B cell (primary cell): Measurements from ENCODE around the gene ALKBH5. TPM values are rescaled to one million over a fixed set of nuclear protein-coding genes. Genes with fewer than 3 reads are reported as not detected.

ENCODE experiments used
- ATAC-seq: fragments of 200-7000 bp; cut with Tn5 transposase; one replicate; pipeline ENCODE4 v1.10.0; 2021; ENCODE audit warnings: low read depth, mild to moderate bottlenecking, moderate number of reproducible peaks, moderate library complexity
- CTCF ChIA-PET: fragments of 350-600 bp; sonication (Branson Sonifier 250); formaldehyde crosslinking; loops from one replicate; lab custom pipeline; 2021; ENCODE audit warnings: antibody characterized with exemption, inconsistent platforms; lab: Charles Lee
- POLR2A ChIA-PET: fragments of 350-600 bp; sonication (Branson Sonifier 250); formaldehyde crosslinking; loops from one replicate; lab custom pipeline; 2021; ENCODE audit warnings: antibody characterized with exemption; lab: Charles Lee
- DNase-seq: peaks from one replicate; pipeline ENCODE4 v3.0.0; 2013
- H2AFZ ChIP-seq: 2 replicates; pipeline ENCODE4 v1.6.1; 2012; ENCODE audit warnings: mild to moderate bottlenecking, low read depth, low read length; ENCODE audit not compliant: insufficient read depth, poor library complexity, severe bottlenecking
- H3K27ac ChIP-seq, 2 donors: 1 replicate in 1 of 2; 2 replicates in 1 of 2; pipeline ENCODE4 v1.5.1; 2012 to 2013; ENCODE audit warnings: low read length in 2 of 2, mild to moderate bottlenecking in 2 of 2, moderate library complexity in 1 of 2
- H3K27me3 ChIP-seq, 4 experiments: fragments of 200-600 bp in 1 of 4; sonication (generic) in 1 of 4; replicated peaks in 1 of 4; 1 replicate in 2 of 4; 2 replicates in 2 of 4; pipeline versions ENCODE4 v1.6.1 to v1.7.0; 2013 to 2016; ENCODE audit warnings: low read length in 3 of 4, mild to moderate bottlenecking in 2 of 4, mixed read lengths in 1 of 4, moderate library complexity in 1 of 4; ENCODE audit not compliant: insufficient read depth in 4 of 4, control insufficient read depth in 3 of 4; ENCODE audit errors: control extremely low read depth in 1 of 4
- H3K36me3 ChIP-seq, 2 experiments: replicated peaks in 1 of 2; 1 replicate in 1 of 2; 2 replicates in 1 of 2; pipeline versions ENCODE4 v1.6.1 to v1.7.1; 2013; ENCODE audit warnings: low read length in 1 of 2; ENCODE audit not compliant: insufficient read depth in 2 of 2, control insufficient read depth in 1 of 2; ENCODE audit errors: control extremely low read depth in 1 of 2, extremely low read depth in 1 of 2
- H3K4me1 ChIP-seq, 2 donors: fragments of 200-600 bp in 1 of 2; sonication (generic) in 1 of 2; 1 replicate in 1 of 2; 2 replicates in 1 of 2; pipeline versions ENCODE4 v1.5.1 to v1.6.1; 2013 to 2017; ENCODE audit warnings: low read length in 2 of 2; ENCODE audit not compliant: control insufficient read depth in 2 of 2, insufficient read depth in 2 of 2
- H3K4me2 ChIP-seq: replicated peaks from 2 replicates; pipeline ENCODE3; 2012; ENCODE audit warnings: mild to moderate bottlenecking, low read depth, low read length; ENCODE audit not compliant: poor library complexity, severe bottlenecking
- H3K4me3 ChIP-seq, 5 experiments: fragments of 200-600 bp in 1 of 5; sonication (generic) in 1 of 5; 1 replicate in 3 of 5; 2 replicates in 2 of 5; pipeline versions ENCODE4 v1.5.1 to v1.7.0; 2011 to 2016; ENCODE audit warnings: low read length in 4 of 5, mild to moderate bottlenecking in 4 of 5, low read depth in 2 of 5, control low read depth in 1 of 5, moderate library complexity in 1 of 5; ENCODE audit not compliant: insufficient read depth in 1 of 5; ENCODE audit errors: control extremely low read depth in 1 of 5, extremely low read depth in 1 of 5
- H3K79me2 ChIP-seq: fragments of 200-600 bp; sonication (generic); one replicate; pipeline ENCODE4 v1.6.0; 2016; ENCODE audit warnings: low read length; ENCODE audit not compliant: control insufficient read depth, insufficient read depth
- H3K9ac ChIP-seq: fragments of 200-600 bp; sonication (generic); 2 replicates; pipeline ENCODE4 v1.6.1; 2017; ENCODE audit warnings: mild to moderate bottlenecking, low read length, moderate library complexity
- H3K9me3 ChIP-seq, 3 donors: one replicate each; pipeline versions ENCODE4 v1.6.1 to v1.7.1; 2013; ENCODE audit warnings: low read length in 2 of 3; ENCODE audit not compliant: control insufficient read depth in 2 of 3, insufficient read depth in 1 of 3; ENCODE audit errors: control extremely low read depth in 1 of 3
- H4K20me1 ChIP-seq: 2 replicates; pipeline ENCODE4 v1.6.0; 2012; ENCODE audit warnings: mild to moderate bottlenecking, low read length; ENCODE audit not compliant: insufficient read depth, control insufficient read depth, poor library complexity, severe bottlenecking
- H3K27ac Mint-ChIP-seq: one replicate; pipeline ENCODE4 v1.8.0; 2021; ENCODE audit warnings: mixed read lengths
- H3K27me3 Mint-ChIP-seq: one replicate; pipeline ENCODE4 v1.8.0; 2021; ENCODE audit warnings: mixed read lengths
- H3K4me1 Mint-ChIP-seq: one replicate; pipeline ENCODE4 v1.8.0; 2021; ENCODE audit warnings: mixed read lengths
- H3K4me3 Mint-ChIP-seq: one replicate; pipeline ENCODE4 v1.8.0; 2021; ENCODE audit warnings: mixed read lengths
- H3K9me3 Mint-ChIP-seq: one replicate; pipeline ENCODE4 v1.8.0; 2022; ENCODE audit warnings: mixed read lengths; ENCODE audit not compliant: insufficient read depth
- CTCF ChIP-seq: fragments of 200-600 bp; IDR thresholded peaks from one replicate; pipeline ENCODE4 v1.8.0; 2022; ENCODE audit warnings: antibody characterized with exemption, mild to moderate bottlenecking
- EZH2 ChIP-seq: IDR thresholded peaks from 2 replicates; pipeline ENCODE4 v1.6.1; 2012; ENCODE audit warnings: borderline replicate concordance, low read depth, mild to moderate bottlenecking, moderate library complexity, low read length; ENCODE audit not compliant: insufficient read depth, poor library complexity, severe bottlenecking
- WGBS: methylation state at CpG from one replicate; pipeline ENCODE4 v1.1.5; 2013; ENCODE audit warnings: missing lambda C conversion rate; ENCODE audit not compliant: insufficient coverage; 5-methylcytosine and 5-hydroxymethylcytosine counted together
- intact Hi-C: fragments of 100-400 bp; cut with micrococcal nuclease; formaldehyde crosslinking; loops from one replicate; pipeline ENCODE4 v1.10.0; 2022
- polyA plus RNA-seq: library from polyadenylated mRNA; depleted of rRNA; stranded (reverse); fragments of >200 nt; gene quantifications from 2 replicates; pipeline ENCODE4 v1.2.3, GENCODE V29; 2012
- total RNA-seq, 2 donors: library from RNA; stranded (reverse); fragments of 120-200 nt in 1 of 2; gene quantifications; 1 replicate in 1 of 2; 2 replicates in 1 of 2; pipeline versions ENCODE4 v1.2.3 to v1.2.4, GENCODE V29; 2013 to 2022

ALKBH5 gene
- total and polyA plus RNA-seq, 2 donors (not counting 1 experiment from before 2014, with no cell fraction given), result 63.3 to 104 TPM

GRCh38 chr17:18230288-18231141 lies 46.9 kb downstream of the ALKBH5 start:
- CTCF ChIA-PET, result no interaction called here
- Histone ChIP-seq H4K20me1 (no peaks in the 10 kb centered on the region), H3K27me3 (no peaks in the 10 kb centered on the region), H3K79me2 (peaks cover 13% of the 10 kb centered on the region), H2AFZ (no peak overlapping the region), H3K9ac (no peak overlapping the region), H3K4me3 (no peak overlapping the region), H3K27ac (no peak overlapping the region), H3K4me2 (no peak overlapping the region), H3K4me1 (peaks cover 6 to 10% of the 10 kb centered on the region in 2 donors), H3K9me3 (no peaks in the 10 kb centered on the region), H3K36me3 (peaks cover 0 to 7% of the 10 kb centered on the region in 2 experiments)
- 89% methylated on average over 14 of the region's 14 CpGs for WGBS
- no peak overlapping the region for H3K4me3 Mint-ChIP-seq
- no peak for TF ChIP-seq EZH2
- no peak for TF ChIP-seq CTCF
- POLR2A ChIA-PET, result no interaction called here
- no peak overlapping the region for H3K27ac Mint-ChIP-seq
- ATAC-seq, result no peak
- no peak for DNase-seq
- peaks cover 7% of the 10 kb centered on the region for H3K4me1 Mint-ChIP-seq
- intact Hi-C loops, result no loop called here
- H3K9me3 Mint-ChIP-seq, result no peaks in the 10 kb centered on the region
- H3K27me3 Mint-ChIP-seq, result no peaks in the 10 kb centered on the region

- WGBS, result 91% methylated on average over 8 of the region's 9 CpGs
- Histone ChIP-seq H3K79me2 (peaks cover 10% of the 10 kb centered on the region), H3K27me3 (no peaks in the 10 kb centered on the region), H3K4me3 (no peak overlapping the region), H3K9me3 (no peaks in the 10 kb centered on the region), H3K27ac (no peak overlapping the region), H3K9ac (no peak overlapping the region), H3K4me1 (peaks cover 4 to 6% of the 10 kb centered on the region in 2 donors), H3K4me2 (no peak overlapping the region), H4K20me1 (no peaks in the 10 kb centered on the region), H3K36me3 (peaks cover 0 to 9% of the 10 kb centered on the region in 2 experiments), H2AFZ (no peak overlapping the region)
- H3K4me1 Mint-ChIP-seq, result peaks cover 4% of the 10 kb centered on the region
- intact Hi-C loops, result no loop called here
- no peak overlapping the region for H3K27ac Mint-ChIP-seq
- no peak for DNase-seq
- no peaks in the 10 kb centered on the region for H3K9me3 Mint-ChIP-seq
- no peaks in the 10 kb centered on the region for H3K27me3 Mint-ChIP-seq
- TF ChIP-seq EZH2 (no peak), CTCF (no peak)
- H3K4me3 Mint-ChIP-seq, result no peak overlapping the region
- CTCF ChIA-PET, result no interaction called here
- POLR2A ChIA-PET, result no interaction called here
- ATAC-seq, result no peak
Observed at GRCh38 chr17:18231164-18231563, 47.5 kb downstream of the ALKBH5 start.
